HG03159 (cell line): ENCODE results near the gene IRAK2.
A peak's percentile ranks its signal among the peaks of the same experiment; 100 is the strongest.
"Not testable (repeated sequence)": the region's sequence is repeated elsewhere in the genome, so short reads cannot be mapped to it uniquely, and the experiment has no call there.

ENCODE experiments used
- ATAC-seq: cut with Tn5 transposase; IDR thresholded peaks from one replicate; pipeline ENCODE4 v1.9.1; 2021; ENCODE audit warnings: mild to moderate bottlenecking, moderate library complexity; ENCODE audit not compliant: unreplicated experiment

Gene IRAK2, protein sequence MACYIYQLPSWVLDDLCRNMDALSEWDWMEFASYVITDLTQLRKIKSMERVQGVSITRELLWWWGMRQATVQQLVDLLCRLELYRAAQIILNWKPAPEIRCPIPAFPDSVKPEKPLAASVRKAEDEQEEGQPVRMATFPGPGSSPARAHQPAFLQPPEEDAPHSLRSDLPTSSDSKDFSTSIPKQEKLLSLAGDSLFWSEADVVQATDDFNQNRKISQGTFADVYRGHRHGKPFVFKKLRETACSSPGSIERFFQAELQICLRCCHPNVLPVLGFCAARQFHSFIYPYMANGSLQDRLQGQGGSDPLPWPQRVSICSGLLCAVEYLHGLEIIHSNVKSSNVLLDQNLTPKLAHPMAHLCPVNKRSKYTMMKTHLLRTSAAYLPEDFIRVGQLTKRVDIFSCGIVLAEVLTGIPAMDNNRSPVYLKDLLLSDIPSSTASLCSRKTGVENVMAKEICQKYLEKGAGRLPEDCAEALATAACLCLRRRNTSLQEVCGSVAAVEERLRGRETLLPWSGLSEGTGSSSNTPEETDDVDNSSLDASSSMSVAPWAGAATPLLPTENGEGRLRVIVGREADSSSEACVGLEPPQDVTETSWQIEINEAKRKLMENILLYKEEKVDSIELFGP

DNA sequence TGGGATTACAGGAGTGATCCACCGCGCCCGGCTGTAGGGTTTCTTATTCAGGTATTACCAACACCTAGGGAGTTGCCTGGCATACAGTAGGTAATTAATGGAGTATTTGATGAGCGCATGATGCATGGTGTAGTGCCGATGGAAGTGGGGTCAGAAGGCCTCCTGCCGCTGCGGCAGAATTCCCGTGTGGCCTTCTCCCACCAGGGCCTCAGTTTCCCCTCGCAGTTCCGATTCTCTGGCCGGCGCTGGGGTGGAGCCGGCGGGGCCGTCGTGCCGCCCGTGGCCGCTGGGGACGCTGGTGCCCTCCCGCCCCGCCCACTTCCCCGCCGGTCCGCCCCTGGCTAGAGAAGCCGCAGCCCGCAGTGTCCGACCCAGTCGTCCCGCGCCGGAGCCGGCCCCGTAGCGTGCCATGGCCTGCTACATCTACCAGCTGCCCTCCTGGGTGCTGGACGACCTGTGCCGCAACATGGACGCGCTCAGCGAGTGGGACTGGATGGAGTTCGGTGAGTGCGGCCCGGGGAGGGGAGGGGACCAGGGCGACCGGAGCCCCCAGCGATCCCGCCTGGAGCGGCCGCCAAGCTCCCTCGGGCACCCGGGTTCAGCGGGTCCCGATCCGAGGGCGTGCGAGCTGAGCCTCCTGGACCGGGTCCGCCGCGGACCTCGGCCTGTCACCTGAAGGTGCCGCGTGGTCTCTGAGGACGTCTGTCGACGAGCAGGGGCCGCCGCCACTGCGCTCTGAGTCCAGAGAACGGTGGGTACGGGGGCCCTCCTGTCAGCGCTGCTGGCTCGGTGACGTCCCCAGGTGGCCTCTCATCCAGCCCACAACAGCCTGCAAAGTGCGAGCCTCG, at the start of gene IRAK2:
Gene IRAK2 (plus strand): TSS at position 374 of the 848 bp plus-strand sequence. CDS start 36 bp downstream, at position 410.
- peak; percentile 83 for ATAC-seq

DNA sequence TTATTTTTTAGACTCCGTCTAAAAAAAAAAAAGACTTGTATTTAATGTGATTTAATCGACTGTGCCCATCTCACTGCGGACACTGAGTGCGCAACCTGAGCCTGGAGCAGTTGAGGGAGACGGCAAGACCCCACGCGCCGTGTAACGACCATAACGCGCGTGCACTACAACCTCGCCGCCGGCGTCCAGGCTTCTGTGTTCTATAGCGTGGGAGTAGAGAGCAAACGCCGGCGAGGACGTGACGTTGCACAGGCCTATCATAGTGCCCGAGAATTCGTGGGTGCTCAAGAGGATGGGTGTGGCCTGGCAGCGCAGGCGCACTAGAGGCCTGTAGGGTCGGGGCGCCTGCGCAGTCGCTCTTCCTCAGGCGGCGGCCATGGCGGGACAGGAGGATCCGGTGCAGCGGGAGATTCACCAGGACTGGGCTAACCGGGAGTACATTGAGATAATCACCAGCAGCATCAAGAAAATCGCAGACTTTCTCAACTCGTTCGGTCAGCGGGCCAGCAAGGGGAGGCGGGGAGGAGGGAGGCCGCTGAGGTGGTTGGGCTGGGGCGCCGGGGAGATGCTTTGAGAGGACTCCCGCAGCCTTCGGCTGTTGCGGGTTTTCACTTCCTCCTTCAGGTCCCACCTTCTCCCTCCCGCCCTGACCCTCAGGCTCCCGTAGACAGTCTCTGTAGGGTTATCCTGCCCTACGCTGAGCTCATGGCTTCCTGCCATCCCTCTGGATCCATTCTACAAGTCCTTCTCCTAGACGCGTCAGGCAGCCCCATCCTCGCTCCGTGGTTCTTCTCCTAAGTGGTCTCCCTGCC, 49.2 kb upstream of the IRAK2 start, which contains the start of gene BRK1:
Gene BRK1 (plus strand): TSS at position 350 of the 812 bp plus-strand sequence. CDS start 27 bp downstream, at position 377.
- ATAC-seq = peak; percentile 97

DNA sequence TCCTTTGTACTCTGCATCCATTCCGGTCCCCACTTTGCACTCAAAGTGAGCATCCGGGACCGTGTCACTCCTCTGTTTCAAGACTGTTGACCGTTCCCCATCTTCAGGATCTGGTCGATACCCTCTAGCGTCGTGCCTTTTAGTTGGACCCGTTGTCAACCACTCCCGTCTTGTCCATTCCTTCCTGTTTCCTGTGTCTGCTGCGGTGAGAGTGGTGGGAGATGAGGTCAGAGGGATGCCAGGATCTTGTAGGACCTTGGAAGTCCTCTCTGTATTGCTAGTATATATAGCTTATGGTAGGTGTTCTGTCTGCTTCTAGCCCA, 48.6 kb upstream of the IRAK2 start:
- ATAC-seq = peak; percentile 19

DNA sequence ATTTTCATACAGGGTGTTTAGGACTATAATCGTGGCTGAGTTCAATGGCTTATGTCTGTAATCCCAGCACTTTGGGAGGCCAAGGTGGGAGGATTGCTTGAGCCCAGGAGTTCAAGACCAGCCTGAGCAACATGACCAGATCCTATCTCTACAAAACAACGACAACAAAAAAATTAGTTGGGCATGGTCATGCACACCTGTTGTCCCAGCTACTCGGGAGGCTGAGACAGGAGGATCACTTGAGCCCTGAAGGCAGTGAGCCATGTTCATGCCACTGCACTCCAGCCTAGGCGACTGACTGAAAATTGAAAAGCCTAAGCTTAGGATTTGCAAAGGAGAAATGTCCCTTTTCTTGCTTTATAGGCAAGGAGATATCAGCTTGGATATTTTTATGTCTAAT, 47.8 kb upstream of the IRAK2 start:
- no peak for ATAC-seq

DNA sequence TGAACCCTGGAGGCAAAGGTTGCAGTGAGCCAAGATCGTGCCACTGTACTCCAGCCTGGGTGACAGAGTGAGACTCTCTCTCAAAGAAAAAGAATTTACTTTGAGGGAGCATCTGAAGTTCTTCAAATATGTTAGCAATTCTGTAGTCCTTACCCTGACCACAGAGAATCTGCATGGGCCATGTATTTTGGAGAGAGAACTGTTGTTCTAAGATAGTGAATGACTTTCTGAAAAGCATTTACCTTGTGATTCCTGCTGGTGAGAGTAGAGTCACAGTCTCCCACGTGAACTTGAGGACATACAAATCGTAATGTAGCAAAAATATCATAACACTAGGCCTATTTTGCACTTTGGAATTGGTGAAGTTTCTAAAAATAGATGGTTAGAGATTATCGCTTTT, 45.3 kb upstream of the IRAK2 start:
- no peak for ATAC-seq

DNA sequence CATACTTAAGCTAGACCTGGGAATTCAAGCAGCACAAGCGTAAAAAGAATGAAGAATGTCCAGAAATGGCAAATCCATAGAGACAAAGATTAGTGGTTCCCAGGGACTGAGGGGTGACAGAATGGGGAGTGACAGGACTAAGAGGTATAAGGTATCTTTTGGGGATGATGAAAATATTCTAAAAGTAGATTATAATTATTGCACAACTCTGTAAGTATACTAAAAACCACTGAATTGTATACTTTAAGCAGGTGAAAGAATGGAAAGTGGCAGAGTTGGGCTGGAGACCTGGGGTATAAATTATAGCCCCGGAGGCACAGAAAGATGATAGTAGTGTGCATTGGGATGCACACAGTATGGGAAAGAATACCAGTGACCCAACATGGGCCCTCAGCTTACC, 43.7 kb upstream of the IRAK2 start:
- ATAC-seq = no peak

DNA sequence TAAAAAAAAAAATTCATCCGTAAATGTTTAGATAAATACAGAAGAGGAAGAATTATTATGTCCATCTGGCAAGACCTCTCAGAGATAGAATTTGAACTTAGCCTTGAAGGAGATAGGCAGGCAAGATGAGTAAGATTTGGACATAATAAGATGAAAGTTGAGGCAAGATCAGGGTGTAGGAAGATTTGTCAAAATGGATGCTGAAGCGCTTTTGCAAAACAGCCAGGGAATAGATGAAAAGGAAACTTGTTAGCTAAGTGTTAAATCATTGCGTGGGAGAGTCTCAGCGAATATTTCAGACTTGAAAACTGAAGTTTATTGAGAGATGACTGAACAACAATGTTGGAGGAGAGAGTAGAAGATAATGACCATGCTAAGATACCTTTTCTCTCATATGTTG, 42.0 kb upstream of the IRAK2 start:
- ATAC-seq = no peak

DNA sequence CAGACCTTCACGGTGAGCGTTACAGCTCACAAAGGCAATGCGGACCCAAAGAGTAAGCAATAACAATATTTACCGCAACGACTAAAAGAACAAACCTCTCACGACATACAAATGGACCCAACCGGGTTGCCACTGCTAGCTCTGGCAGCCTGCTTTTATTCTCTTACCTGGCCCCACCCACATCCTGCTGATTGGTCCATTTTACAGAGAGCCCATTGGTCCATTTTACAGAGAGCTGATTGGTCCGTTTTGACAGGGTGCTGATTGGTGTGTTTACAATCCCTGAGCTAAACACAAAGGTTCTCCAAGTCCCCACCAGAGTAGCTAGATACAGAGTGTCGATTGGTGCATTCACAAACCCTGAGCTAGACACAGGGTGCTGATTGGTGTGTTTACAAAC, 28.8 kb upstream of the IRAK2 start:
- not testable (repeated sequence) for ATAC-seq

DNA sequence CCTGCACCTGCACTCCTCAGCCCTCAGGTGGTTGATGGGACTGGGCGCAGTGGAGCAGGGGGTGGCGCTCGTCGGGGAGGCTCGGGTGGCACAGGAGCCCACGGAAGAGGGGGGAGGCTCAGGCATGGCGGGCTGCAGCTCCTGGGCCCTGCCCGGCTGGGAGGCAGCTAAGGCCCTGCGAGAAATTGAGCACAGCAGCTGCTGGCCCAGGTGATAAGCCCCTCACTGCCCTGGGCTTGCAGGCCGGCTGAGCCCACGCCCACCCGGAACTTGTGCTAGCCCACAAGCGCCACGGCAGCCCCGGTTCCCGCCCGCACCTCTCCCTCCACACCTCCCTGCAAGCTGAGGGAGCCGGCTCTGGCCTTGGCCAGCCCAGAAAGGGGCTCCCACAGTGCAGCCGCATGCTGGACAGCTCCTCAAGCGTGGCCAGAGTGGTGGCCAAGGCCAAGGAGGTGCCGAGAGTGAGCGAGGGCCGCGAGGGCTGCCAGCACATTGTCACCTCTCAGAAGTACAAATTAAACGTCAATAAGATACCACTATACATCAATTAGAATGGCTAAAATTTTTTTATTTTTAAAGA, 28.2 kb upstream of the IRAK2 start:
- no peak for ATAC-seq

DNA sequence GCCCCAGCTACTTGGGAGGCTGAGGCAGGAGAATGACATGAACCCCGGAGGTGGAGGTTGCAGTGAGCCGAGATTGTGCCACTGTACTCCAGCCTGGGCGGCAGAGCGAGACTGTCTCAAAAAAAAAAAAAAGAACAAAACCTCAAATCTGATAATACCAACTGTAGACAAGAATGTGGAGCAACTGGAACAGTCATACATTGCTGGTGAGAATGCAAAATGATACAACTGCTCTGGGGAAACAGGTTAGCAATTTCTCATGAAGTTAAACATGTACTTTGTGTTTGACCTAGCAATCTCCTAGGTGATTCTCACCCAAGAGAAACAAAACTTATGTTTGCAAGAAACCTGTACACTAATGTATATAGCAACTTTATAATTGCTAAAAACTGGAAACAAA, 27.5 kb upstream of the IRAK2 start:
- ATAC-seq = no peak

DNA sequence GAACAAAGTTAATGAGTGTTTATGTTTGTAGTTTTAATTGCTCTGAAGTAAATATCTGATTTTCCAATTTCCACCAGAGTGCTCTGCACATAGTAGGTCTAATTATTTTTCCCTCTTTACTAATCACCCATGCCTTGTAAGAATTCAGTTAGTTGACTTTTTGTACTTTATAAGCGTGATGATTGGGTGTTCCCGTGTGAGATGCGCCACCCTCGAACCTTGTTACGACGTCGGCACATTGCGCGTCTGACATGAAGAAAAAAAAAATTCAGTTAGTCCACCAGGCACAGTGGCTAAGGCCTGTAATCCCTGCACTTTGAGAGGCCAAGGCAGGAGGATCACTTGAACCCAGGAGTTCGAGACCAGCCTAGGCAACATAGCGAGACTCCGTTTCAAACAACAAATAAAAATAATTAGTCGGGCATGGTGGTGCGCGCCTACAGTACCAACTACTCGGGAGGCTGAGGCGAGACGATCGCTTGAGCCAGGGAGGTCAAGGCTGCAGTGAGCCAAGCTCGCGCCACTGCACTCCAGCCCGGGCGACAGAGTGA, 23.6 kb upstream of the IRAK2 start:
- no peak for ATAC-seq

DNA sequence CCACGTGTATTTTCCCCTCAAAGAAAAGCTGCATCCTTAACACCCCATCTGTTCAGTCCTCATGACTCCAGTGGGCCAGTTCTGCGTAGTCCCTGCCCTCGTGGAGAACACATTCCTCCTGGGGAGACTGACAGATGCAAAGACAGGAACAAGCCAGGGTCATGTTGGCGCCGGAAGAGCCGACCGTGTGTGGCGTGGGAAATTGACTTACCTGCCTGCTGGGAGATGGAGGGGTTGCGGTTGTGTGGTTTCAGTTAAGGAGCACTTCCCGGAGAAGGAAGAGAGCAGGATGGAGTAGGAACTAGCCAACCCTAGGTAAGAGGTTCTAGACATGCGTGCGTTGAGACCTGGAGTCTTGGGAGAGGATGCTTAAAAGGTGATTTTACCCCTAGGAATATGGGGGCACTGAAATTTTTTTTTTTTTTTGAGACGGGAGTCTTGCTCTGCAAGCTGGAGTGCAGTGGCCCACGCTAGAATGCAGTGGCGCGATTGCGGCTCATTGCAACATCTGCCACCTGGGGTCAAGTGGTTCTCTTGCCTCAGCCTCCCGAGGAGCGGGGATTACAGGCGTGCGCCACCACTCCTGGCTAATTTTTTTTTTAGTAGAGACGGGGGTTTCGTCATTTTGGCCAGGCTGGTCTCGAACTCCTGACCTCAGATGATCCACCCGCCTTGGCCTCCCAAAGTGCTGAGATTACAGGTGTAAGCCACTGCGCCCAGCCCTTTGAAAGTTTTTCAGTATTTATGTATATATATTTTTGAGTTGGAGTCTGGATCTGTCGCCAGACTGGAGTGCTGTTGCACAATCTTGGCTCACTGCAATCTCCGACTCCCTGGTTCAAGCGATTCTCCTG, 21.8 kb upstream of the IRAK2 start:
- ATAC-seq = no peak

DNA sequence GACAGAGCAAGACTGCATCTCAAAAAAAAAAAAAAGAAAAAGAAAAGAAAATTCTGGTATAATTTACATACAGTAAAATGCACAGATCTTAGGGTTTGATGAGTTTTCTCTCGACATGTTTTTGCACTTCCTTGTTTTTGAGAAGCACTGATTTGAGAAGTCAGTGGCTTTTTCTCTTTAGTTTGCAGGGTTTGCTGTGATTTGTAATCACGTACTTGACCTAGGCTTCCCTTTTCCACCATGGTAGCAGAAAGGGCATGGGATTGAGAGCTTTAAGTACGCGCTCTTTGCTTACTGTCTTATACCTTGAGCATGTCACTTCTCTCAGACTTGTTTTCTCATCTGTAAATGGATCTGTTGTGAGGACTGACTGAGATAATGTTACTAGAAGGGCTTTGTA, 19.0 kb upstream of the IRAK2 start:
- no peak for ATAC-seq

DNA sequence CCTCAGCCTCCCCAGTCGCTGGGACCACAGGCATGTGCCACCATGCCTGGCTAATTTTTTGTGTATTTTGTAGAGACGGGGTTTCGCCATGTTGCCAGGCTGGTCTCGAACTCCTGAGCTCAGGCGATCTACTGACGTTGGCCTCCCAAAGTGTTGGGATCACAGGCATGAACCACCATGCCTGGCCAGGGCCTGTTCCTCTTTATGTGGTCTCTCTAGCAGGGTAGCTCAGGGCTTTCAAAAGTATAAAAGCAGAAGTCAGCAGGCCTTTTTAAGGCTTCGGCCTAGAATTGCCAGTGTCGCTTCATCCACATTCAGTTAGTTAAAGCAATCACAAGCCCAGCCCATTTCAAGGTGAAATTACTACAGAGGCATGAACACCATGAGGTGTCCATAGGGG, 15.5 kb upstream of the IRAK2 start:
- no peak for ATAC-seq

DNA sequence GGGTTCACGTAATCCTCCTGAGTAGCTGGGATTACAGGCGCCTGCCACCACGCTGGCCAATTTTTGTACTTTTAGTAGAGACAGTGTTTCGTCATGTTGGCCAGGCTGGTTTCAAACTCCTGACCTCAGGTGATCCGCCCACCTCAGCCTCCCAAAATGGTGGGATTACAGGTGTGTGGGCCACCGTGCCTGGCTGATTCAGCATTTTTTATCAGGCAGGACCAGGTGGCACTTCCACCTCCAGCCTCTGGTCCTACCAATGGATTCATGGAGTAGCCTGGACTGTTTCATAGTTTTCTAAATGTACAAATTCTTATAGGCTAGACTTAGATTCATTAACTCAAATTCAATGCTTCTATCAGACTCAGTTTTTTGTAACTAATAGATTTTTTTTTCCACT, 13.7 kb upstream of the IRAK2 start:
- no peak for ATAC-seq

DNA sequence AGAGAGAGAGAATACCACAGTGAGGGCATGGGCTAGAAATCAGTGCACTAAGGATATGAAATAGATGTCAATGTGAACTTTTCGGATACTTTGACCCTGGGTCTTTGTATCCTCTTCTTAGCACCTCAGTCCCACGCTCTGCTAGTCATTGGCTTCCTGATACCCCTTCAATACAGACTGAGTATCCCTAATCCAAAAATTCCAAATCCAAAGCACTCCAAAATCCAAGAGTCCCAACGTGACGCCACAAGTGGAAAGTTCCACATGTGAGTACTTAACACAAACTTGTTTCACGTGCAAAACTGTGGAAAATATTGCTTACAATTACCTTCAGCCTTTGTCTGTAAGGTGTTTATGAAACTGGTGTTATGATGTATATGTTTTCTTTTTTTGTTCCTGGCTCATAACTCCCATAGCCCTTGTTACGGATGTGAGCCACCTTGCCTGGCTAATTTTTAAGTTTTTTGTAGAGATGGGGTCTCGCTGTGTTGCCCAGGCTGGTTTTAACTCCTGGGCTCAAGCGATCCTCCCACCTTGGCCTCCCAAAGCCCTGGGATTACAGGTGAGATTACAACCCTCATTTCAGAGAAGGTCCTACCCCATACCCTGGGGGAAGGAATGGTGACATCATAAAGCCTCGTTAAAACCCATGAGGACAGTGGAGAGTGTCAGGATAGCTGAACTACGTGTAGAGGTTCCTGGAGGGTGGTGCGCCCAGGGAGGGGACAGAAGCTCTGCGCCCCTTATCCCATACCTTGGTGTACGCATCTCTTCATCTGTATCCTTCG, 10.2 kb upstream of the IRAK2 start:
- ATAC-seq = no peak

DNA sequence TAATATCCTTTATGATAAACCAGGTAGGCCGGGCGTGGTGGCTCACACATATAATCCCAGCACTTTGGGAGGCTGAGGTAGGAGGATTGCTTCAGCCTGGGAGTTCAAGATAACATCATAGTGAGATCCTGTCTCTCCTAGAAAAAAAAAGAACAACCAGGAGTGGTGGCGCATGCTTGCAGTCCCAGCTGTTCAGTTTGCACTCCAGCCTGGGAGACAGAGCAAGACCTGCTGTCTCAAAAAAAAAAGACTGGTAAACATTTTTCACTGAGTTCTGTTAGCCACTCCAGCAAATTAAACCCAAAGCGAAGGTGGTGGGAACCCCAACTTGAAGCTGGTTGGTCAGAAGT, 9.6 kb upstream of the IRAK2 start:
- no peak for ATAC-seq

DNA sequence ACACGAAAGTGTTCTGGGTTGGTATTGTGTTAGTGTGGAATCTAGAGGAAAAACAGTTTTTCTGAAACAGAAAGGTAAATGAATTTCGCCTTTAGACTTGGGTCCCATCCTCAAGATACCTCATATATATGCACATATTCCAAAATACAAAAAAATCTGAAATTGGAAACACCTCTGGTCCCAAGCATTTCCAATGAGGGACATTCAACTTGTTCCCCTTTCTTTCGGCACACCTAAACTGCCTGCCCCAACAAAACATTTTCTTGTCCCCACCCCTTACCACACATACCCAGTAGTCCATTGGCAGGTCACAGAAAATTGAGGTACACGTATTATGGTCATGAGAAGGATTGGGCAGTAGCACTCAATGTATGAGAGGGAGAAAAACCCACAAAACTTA, 9.1 kb upstream of the IRAK2 start:
- ATAC-seq = no peak

DNA sequence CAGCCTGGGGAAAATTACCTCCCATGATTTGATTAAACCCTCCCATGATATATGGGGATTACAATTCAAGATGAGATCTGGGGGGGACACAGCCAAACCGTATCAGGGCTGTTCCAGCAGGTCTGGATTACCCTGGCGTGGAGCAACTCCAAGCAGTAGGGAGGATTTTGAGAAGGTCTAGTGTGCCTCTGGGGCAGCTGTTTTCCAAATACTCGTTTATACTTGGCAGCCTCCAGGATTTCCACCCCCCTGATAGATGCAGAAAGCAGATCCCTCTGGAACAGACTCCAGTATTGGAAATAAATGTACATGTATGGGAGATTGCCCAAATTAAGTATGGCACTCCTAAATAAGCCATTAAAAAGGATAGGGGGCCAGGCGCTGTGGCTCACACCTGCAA, 7.7 kb upstream of the IRAK2 start:
- no peak for ATAC-seq
